Astrocyte of the cerebellum (primary cell): ENCODE results near the gene KIAA1671.

Experiments used
- DNase-seq: peaks from one replicate; pipeline ENCODE4 v3.0.0-alpha.2; 2011; ENCODE audit warnings: low read depth
- H3K4me3 ChIP-seq: 2 replicates; pipeline ENCODE4 v1.5.1; 2011; ENCODE audit warnings: mild to moderate bottlenecking, low read depth, low read length, moderate library complexity
- CTCF ChIP-seq: IDR thresholded peaks from 2 replicates; pipeline ENCODE4 v1.5.1; 2012; ENCODE audit warnings: low read length, low read depth, moderate library complexity, mild to moderate bottlenecking; ENCODE audit errors: missing control alignments
- in situ Hi-C: cut with HindIII; loops from 2 replicates; pipeline ENCODE4 v1.10.0; 2017; ENCODE audit warnings: low sequenced_read_pairs

Gene KIAA1671

GRCh38 chr22:25212337-25212736, 259.8 kb downstream of the KIAA1671 start:
- no peak overlapping the region for H3K4me3 ChIP-seq
- TF ChIP-seq CTCF = no peak
- no peak for DNase-seq
- in situ Hi-C loops = no loop called here

DNA sequence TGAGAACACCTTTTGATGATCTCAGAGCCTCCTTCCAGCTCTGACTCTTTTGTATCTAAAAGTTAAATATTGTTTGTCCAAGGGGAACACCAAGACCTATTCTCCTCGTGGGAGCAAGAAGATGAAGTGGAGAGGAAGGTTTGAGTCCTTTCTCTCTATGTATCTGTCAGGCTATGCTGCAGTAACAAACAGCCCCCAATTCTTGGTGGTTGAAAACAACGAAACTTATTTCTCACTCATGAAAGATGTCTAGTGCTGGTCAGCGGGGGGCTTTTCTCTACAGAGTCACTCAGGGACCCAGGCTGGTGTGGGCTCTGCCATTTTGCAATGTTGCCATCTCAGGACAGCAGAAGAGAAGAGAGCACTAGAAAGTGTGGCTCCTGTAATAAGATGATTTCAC, 260.7 kb downstream of the KIAA1671 start:
- no peak overlapping the region for H3K4me3 ChIP-seq
- DNase-seq = no peak
- no peak for TF ChIP-seq CTCF
- in situ Hi-C loops = no loop called here

DNA sequence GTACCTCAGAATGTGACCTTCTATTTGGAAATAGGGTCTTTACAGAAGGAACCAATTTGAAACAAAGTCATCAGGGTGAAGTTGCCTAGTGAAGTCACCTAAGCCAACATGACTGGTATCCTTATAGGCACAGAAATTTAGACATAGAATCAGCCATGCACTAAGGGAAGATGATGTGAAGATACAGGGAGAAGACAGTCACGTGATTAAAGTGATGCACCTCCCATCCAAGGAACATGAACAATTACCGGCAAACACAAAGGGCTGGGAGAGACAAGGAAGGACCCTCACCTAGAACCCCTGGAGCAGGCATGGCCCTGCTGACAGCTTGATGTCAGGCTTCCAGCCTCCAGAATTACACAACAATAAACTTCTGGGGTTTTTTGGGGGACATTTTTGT, 263.7 kb downstream of the KIAA1671 start:
- no peak for TF ChIP-seq CTCF
- in situ Hi-C loops = no loop called here
- DNase-seq = no peak
- H3K4me3 ChIP-seq = no peak overlapping the region

- no peak within 1 kb of the TSS for H3K4me3 ChIP-seq
- no peak for TF ChIP-seq CTCF
- no peak for DNase-seq
- in situ Hi-C loops = no loop called here
Measured at GRCh38 chr22:25219211-25219689, 266.7 kb downstream of the KIAA1671 start, which contains the start of gene CRYBB2. TSS of gene CRYBB2 (plus strand) at chr22:25219639. CDS start at chr22:25221430, 1,791 bp downstream.

GRCh38 chr22:25219948-25220442, 267.5 kb downstream of the KIAA1671 start:
- in situ Hi-C loops = no loop called here
- no peak overlapping the region for H3K4me3 ChIP-seq
- TF ChIP-seq CTCF = no peak
- DNase-seq = no peak

DNA sequence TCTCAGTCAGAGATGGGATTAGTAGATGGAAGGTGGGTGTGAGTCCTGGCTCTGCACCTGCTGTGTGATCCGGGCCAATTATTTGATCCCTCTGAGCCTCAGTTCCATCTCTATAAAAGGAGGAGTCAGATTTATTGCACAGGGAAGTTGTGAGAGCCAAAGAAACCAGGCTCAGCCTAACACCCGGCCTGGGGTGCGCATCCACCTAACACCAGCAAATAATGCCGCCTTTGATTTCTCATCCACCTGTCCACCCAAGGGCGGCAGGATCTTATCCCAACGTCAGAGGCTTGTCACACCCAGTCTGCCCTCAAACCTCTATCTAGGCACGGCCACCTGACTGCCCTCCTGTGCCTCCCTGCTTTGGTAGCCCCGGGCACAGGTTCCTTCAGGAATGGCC, 269.3 kb downstream of the KIAA1671 start:
- DNase-seq = no peak
- H3K4me3 ChIP-seq = no peak overlapping the region
- in situ Hi-C loops = no loop called here
- no peak for TF ChIP-seq CTCF
